ENCODE results near the gene PRTN3. TPM values are rescaled to one million over a fixed set of nuclear protein-coding genes. Genes with fewer than 3 reads are reported as not detected.
A peak's percentile ranks its signal among the peaks of the same experiment; 100 is the strongest.
"Not testable (repeated sequence)": the region's sequence is repeated elsewhere in the genome, so short reads cannot be mapped to it uniquely, and the experiment has no call there.

Gene PRTN3
- total RNA-seq, 1 experiment from 2014 or later: not detected

DNA sequence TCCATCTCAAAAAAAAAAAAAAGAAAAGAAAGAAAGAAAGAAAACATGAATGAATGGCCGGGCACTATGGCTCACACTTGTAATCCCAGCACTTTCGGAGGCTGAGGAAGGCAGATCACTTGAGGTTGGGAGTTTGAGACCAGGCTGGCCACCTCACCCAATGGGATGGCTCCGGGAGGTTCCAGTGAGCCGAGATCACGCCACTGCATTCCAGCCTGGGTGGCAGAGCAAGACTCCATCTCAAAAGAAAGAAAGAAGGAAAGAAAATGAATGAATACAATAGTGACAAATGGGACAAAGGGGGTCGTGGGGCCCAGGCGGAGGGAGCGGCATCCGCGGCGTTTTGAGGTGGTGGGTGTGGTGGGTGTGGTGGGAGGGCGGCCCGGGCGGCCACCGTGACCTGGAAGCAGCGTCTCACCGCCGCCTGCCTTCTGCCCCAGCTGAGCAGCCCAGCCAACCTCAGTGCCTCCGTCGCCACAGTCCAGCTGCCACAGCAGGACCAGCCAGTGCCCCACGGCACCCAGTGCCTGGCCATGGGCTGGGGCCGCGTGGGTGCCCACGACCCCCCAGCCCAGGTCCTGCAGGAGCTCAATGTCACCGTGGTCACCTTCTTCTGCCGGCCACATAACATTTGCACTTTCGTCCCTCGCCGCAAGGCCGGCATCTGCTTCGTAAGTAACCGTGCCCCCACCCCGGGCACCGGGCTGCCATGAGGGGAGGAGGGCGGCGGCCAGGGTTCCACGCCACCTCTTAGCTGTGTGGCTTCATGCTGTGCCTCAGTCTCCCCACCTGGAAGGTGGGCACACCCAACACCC, 5.1 kb downstream of the PRTN3 start:
- peaks cover 7% of the 10 kb centered on the region for H3K9me3 Mint-ChIP-seq (ENCODE audit: unreplicated experiment)
- no peaks in the 10 kb centered on the region for H3K36me3 Mint-ChIP-seq (ENCODE audit: insufficient read depth, unreplicated experiment)
- peaks cover 21% of the 10 kb centered on the region for H3K27me3 Mint-ChIP-seq (ENCODE audit: insufficient read depth, unreplicated experiment)
- TF ChIP-seq, protein P1, sequence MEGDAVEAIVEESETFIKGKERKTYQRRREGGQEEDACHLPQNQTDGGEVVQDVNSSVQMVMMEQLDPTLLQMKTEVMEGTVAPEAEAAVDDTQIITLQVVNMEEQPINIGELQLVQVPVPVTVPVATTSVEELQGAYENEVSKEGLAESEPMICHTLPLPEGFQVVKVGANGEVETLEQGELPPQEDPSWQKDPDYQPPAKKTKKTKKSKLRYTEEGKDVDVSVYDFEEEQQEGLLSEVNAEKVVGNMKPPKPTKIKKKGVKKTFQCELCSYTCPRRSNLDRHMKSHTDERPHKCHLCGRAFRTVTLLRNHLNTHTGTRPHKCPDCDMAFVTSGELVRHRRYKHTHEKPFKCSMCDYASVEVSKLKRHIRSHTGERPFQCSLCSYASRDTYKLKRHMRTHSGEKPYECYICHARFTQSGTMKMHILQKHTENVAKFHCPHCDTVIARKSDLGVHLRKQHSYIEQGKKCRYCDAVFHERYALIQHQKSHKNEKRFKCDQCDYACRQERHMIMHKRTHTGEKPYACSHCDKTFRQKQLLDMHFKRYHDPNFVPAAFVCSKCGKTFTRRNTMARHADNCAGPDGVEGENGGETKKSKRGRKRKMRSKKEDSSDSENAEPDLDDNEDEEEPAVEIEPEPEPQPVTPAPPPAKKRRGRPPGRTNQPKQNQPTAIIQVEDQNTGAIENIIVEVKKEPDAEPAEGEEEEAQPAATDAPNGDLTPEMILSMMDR (IDR thresholded peaks at IDR 0.05; ENCODE audit: unreplicated experiment): no peak
- H3K27ac Mint-ChIP-seq (ENCODE audit: low read depth, unreplicated experiment): no peak overlapping the region
- H3K4me1 Mint-ChIP-seq (ENCODE audit: insufficient read depth, unreplicated experiment): peaks cover 19% of the 10 kb centered on the region
- BruUV-seq (replicated peaks): no TSS peak
- DNase-seq (ENCODE audit: unreplicated experiment): no peak
- intact Hi-C loops (cut with micrococcal nuclease): no loop called here
- H3K4me3 Mint-ChIP-seq (ENCODE audit: unreplicated experiment): no peak overlapping the region
- CTCF ChIA-PET: interaction anchor here (0.6 kb wide), 1 partner anchor 76 kb away, joined by 4 read pairs; no protein-coding TSS in a partner anchor
- POLR2A ChIA-PET: interaction anchor here (0.9 to 1.3 kb wide), 2 partner anchors 138 to 175 kb away, joined by 3 to 4 read pairs; partner anchors contain the start of genes RNU6-2 and WDR18

DNA sequence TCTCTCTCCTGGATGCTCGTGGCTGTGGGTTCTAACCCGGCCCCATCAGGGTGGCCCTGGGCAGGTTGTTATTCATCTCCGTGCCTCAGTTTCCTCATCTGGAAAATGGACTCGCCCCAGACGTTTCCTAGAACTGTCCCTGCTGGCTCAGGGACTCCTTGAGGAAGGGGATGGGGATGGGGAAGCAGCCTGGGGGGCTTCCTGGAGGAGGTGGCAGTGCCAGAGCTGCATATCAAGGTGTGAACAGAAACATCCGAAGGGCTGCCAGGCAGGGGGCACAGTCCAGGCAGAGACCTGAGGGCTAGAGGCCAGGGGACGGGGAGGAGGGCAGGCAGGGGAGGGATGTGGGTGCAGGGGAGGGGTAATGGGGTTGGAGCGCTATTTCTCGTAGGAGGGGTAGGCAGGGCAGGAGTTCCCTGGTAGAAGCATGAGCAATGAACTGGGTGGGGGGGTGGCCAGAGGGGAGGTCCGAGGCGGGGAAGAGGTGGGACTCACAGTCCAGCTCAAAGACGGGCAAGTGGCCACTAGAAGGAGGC, 7.7 kb downstream of the PRTN3 start:
- ChIA-PET POLR2A (no interaction called here), CTCF (interaction anchor here (0.8 kb wide), 1 partner anchor 9 kb away, joined by 5 read pairs; no protein-coding TSS in a partner anchor)
- DNase-seq (ENCODE audit: unreplicated experiment): no peak

DNA sequence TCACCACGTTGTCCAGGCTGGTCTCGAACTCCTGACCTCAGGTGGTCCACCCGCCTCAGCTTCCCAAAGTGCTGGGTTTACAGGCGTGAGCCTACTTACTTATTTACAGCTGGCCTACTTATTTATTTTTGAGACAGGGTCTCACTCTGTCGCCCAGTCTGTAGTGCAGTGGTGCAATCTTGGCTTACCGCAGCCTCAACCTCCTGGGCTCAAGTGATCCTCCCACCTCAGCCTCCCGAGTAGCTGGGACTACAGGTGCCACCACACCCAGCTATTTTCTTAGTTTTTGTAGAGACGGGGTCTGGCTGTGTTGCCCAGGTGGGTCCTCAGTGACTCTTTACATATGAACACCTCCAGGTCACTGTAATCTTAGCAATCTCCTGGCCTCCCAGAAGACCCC, 8.4 kb downstream of the PRTN3 start:
- H3K4me1 Mint-ChIP-seq (ENCODE audit: insufficient read depth, unreplicated experiment): peaks cover 14% of the 10 kb centered on the region
- ChIA-PET POLR2A (interaction anchor here (1.4 kb wide), 1 partner anchor 168 kb away, joined by 3 read pairs; no protein-coding TSS in a partner anchor), CTCF (interaction anchor here (0.6 to 1.1 kb wide), 3 partner anchors 9 to 104 kb away, joined by 3 to 5 read pairs (median 3); no protein-coding TSS in a partner anchor)
- peaks cover 12% of the 10 kb centered on the region for H3K27me3 Mint-ChIP-seq (ENCODE audit: insufficient read depth, unreplicated experiment)
- intact Hi-C loops (cut with micrococcal nuclease); H3K36me3 Mint-ChIP-seq (ENCODE audit: insufficient read depth, unreplicated experiment); H3K4me3 Mint-ChIP-seq (ENCODE audit: unreplicated experiment); H3K9me3 Mint-ChIP-seq (ENCODE audit: unreplicated experiment); BruUV-seq (replicated peaks); H3K27ac Mint-ChIP-seq (ENCODE audit: low read depth, unreplicated experiment); DNase-seq (ENCODE audit: unreplicated experiment): not testable (repeated sequence)

More for the DNA sequence above, 7.7 kb downstream of the PRTN3 start:
- peaks cover 14% of the 10 kb centered on the region for H3K4me1 Mint-ChIP-seq (ENCODE audit: insufficient read depth, unreplicated experiment)
- no peaks in the 10 kb centered on the region for H3K36me3 Mint-ChIP-seq (ENCODE audit: insufficient read depth, unreplicated experiment)
- BruUV-seq (replicated peaks): no TSS peak
- peaks cover 12% of the 10 kb centered on the region for H3K27me3 Mint-ChIP-seq (ENCODE audit: insufficient read depth, unreplicated experiment)
- H3K9me3 Mint-ChIP-seq (ENCODE audit: unreplicated experiment): no peaks in the 10 kb centered on the region
- TF ChIP-seq, protein P1 (IDR thresholded peaks at IDR 0.05; ENCODE audit: unreplicated experiment): no peak
- H3K4me3 Mint-ChIP-seq (ENCODE audit: unreplicated experiment): no peak overlapping the region
- no peak overlapping the region for H3K27ac Mint-ChIP-seq (ENCODE audit: low read depth, unreplicated experiment)
- intact Hi-C loops (cut with micrococcal nuclease): no loop called here

DNA sequence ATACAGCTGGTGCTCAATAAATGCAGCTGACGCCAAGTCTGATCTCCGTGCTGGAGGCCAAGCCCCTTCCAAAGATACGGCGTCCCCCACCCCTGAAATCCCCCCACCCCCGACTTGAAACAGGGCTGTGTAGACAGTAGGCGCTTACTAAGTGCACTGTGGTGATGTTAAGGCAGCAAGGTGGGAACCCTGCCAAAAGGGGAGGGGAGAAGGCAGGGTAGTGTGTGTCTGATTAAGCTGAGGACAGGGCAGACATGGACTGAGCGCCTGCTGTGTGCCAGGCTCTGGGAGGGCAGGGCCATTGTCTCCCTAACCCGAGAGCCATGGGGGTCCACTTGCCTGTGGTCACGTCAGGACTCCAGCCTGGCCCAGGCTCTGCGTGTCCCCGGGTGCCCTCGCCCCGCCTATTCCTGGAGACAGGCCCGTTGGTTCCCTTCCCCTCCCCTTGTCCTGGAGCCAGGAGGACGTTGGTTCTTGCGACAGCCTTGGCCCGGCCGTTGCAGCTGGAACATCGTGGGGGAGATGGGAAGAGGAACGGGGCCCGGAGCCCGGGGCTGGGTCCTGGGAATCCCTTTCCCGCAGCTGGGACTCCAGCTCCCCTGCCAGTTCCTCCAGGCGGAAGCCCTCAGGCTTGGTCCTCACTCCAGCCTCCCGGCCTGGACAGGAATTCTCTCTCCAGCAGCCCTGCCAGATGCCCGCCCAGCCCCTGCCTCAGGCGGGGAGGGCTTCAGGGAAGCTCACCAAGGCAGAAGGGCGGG, 9.6 kb downstream of the PRTN3 start:
- peak; percentile 94 for DNase-seq (ENCODE audit: unreplicated experiment)
- Mint-ChIP-seq H3K4me1 (ENCODE audit: insufficient read depth, unreplicated experiment) (peaks cover 14% of the 10 kb centered on the region), H3K4me3 (ENCODE audit: unreplicated experiment) (peak overlapping the region; percentile 46), H3K36me3 (ENCODE audit: insufficient read depth, unreplicated experiment) (no peaks in the 10 kb centered on the region), H3K9me3 (ENCODE audit: unreplicated experiment) (no peaks in the 10 kb centered on the region), H3K27ac (ENCODE audit: low read depth, unreplicated experiment) (no peak overlapping the region), H3K27me3 (ENCODE audit: insufficient read depth, unreplicated experiment) (peaks cover 12% of the 10 kb centered on the region)
- ChIA-PET CTCF (interaction anchor here (0.5 to 1.1 kb wide), 5 partner anchors 43 to 81 kb away, joined by 3 to 5 read pairs (median 3); no protein-coding TSS in a partner anchor), POLR2A (interaction anchor here (0.6 to 1.5 kb wide), 8 partner anchors 13 to 169 kb away, joined by 3 to 6 read pairs (median 3); partner anchors contain the start of genes PTBP1, RNU6-9 and WDR18)
- intact Hi-C loops (cut with micrococcal nuclease): loop anchor here (10.0 kb wide), 1 partner anchor 134 kb away; the partner anchor contains the start of gene WDR18
- TF ChIP-seq, protein P1 (IDR thresholded peaks at IDR 0.05; ENCODE audit: unreplicated experiment): no peak
- BruUV-seq (replicated peaks): no TSS peak
